Peyer's patch (tissue), 4 donors: ENCODE results near the gene RPL22.

Experiments
- POLR2A ChIP-seq, 2 donors: fragments of 450-650 bp; IDR thresholded peaks; one replicate each; pipeline ENCODE4 v1.5.1; 2017; ENCODE audit warnings: antibody characterized with exemption in 2 of 2, mild to moderate bottlenecking in 2 of 2, moderate library complexity in 2 of 2
- TF ChIP-seq, protein P1 (sequence below), 6 experiments: fragments of 450-650 bp in 4 of 6; fragments of 200-600 bp in 2 of 6; sonication (generic) in 1 of 6; IDR thresholded peaks; one replicate each; pipeline ENCODE4 v1.5.1; 2017 to 2019; ENCODE audit warnings: antibody characterized with exemption in 6 of 6, mild to moderate bottlenecking in 3 of 6, moderate library complexity in 1 of 6

DNA sequence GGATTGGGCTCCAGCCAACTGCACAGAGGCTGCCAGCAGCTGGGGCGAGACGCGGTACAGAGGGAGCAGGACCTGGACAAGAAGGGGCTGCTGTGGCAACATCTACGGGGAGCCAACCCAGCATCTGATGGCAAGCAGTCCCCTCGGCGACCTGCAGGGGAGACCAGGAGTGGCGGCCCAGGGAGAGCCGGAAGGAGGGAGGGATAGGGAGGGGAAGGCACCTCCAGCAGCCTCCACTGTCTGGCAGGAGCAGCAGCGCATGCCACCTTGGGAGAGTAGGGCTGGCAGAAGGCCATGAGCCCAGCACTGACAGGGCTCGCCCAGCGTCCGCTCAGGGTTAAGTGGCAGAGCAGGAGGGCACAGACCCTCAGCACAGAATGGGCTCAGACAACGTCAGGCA, 36.6 kb downstream of the RPL22 start:
- TF ChIP-seq, protein P1, sequence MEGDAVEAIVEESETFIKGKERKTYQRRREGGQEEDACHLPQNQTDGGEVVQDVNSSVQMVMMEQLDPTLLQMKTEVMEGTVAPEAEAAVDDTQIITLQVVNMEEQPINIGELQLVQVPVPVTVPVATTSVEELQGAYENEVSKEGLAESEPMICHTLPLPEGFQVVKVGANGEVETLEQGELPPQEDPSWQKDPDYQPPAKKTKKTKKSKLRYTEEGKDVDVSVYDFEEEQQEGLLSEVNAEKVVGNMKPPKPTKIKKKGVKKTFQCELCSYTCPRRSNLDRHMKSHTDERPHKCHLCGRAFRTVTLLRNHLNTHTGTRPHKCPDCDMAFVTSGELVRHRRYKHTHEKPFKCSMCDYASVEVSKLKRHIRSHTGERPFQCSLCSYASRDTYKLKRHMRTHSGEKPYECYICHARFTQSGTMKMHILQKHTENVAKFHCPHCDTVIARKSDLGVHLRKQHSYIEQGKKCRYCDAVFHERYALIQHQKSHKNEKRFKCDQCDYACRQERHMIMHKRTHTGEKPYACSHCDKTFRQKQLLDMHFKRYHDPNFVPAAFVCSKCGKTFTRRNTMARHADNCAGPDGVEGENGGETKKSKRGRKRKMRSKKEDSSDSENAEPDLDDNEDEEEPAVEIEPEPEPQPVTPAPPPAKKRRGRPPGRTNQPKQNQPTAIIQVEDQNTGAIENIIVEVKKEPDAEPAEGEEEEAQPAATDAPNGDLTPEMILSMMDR (IDR thresholded peaks at IDR 0.05) = no peak
- TF ChIP-seq POLR2A (IDR thresholded peaks at IDR 0.05) = no peak
